ENCODE measurements around the gene KCNN3.

Gene KCNN3

GRCh38 chr1:154860156-154860870 is 9.8 kb downstream of the KCNN3 start:
- no peak for DNase-seq (ENCODE audit: low read depth)

- no peak for DNase-seq (ENCODE audit: low read depth)
Observed at GRCh38 chr1:154859786-154860155, 10.3 kb downstream of the KCNN3 start.

GRCh38 chr1:154859151-154859785 is 10.8 kb downstream of the KCNN3 start:
- no peak for DNase-seq (ENCODE audit: low read depth)

- DNase-seq (ENCODE audit: low read depth): no peak
Observed at GRCh38 chr1:154857441-154858215, 12.5 kb downstream of the KCNN3 start.

GRCh38 chr1:154857022-154857421 is 13.1 kb downstream of the KCNN3 start:
- no peak for DNase-seq (ENCODE audit: low read depth)

GRCh38 chr1:154856544-154856943 is 13.5 kb downstream of the KCNN3 start:
- no peak for DNase-seq (ENCODE audit: low read depth)

GRCh38 chr1:154856049-154856448 is 14.0 kb downstream of the KCNN3 start:
- no peak for DNase-seq (ENCODE audit: low read depth)

GRCh38 chr1:154855186-154855851 is 14.8 kb downstream of the KCNN3 start:
- no peak for DNase-seq (ENCODE audit: low read depth)

GRCh38 chr1:154852845-154853244 is 17.2 kb downstream of the KCNN3 start:
- no peak for DNase-seq (ENCODE audit: low read depth)

- DNase-seq (ENCODE audit: low read depth): no peak
Observed at GRCh38 chr1:154851392-154852177, 18.5 kb downstream of the KCNN3 start.

- DNase-seq (ENCODE audit: low read depth): no peak
Observed at GRCh38 chr1:154849645-154850131, 20.4 kb downstream of the KCNN3 start.

- no peak for DNase-seq (ENCODE audit: low read depth)
Observed at GRCh38 chr1:154848983-154849382, 21.1 kb downstream of the KCNN3 start.

GRCh38 chr1:154847891-154848290 is 22.2 kb downstream of the KCNN3 start:
- no peak for DNase-seq (ENCODE audit: low read depth)

GRCh38 chr1:154846565-154847442 is 23.3 kb downstream of the KCNN3 start:
- no peak for DNase-seq (ENCODE audit: low read depth)

- no peak for DNase-seq (ENCODE audit: low read depth)
Observed at GRCh38 chr1:154845879-154846278, 24.2 kb downstream of the KCNN3 start.

- no peak for DNase-seq (ENCODE audit: low read depth)
Observed at GRCh38 chr1:154845174-154845573, 24.9 kb downstream of the KCNN3 start.

GRCh38 chr1:154844297-154844681 is 25.8 kb downstream of the KCNN3 start:
- DNase-seq (ENCODE audit: low read depth): no peak

- no peak for DNase-seq (ENCODE audit: low read depth)
Observed at GRCh38 chr1:154843636-154844296, 26.3 kb downstream of the KCNN3 start.

GRCh38 chr1:154842635-154843034 is 27.4 kb downstream of the KCNN3 start:
- DNase-seq (ENCODE audit: low read depth): no peak

GRCh38 chr1:154841384-154841783 is 28.7 kb downstream of the KCNN3 start:
- DNase-seq (ENCODE audit: low read depth): no peak
